AG08395 (cell line): ENCODE measurements around the gene KRT2.

Source experiments
- DNase-seq: peaks from one replicate; pipeline ENCODE4 v3.0.0; 2012; ENCODE audit warnings: mixed read lengths, low spot score

KRT2 gene

DNA sequence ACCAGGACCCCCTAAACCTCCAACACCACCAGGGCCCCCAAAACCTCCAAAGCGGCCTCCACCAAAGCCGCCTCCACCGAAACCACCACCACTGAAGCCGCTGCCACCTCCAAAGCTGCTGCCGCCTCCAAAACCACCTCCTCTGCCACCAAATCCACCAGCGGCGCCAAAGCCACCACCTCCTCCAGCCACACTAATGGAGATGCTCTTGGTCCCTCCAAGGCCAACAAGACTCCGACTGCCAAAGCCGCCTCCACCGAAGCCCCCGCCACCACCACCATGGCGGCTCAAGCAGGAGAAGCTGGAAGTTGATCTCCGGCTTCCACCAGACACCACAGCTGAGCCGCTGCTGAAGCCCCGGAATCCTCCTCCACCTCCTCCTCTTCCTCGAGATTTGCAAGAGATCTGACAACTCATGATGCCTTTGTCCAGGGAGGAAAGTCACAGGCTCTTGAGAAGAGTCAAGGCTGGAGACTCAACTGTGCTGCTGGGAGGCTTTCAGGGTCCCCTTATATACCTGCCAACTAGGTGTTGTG lies at the start of gene KRT2:
Gene KRT2 (minus strand): TSS at position 486 of the 536 bp plus-strand sequence. CDS start 69 bp downstream, at position 417.
- no peak for DNase-seq

DNA sequence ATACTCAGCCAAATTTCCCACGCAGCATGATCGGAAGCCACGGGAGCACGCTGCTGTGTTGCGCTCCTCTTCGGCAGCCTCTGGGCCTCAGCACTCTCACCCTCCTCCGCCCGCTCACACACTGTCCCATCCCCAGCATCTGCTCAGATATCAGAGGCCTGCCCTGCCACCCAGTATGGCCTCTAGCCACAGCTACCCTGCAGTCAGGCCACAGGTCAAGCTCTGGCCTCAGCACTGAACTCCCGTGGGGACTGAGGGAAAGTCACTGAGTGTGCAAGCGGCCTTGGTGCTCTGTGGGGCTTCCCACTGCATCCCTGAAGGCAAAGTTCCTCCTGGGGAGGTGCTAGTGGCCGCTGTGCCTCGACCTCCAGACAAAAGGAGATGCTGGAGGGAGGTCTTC lies 49.3 kb upstream of the KRT2 start:
- DNase-seq, result no peak

- no peak for DNase-seq
Measured at GRCh38 chr12:52699960-52700359, 47.9 kb upstream of the KRT2 start.

DNA sequence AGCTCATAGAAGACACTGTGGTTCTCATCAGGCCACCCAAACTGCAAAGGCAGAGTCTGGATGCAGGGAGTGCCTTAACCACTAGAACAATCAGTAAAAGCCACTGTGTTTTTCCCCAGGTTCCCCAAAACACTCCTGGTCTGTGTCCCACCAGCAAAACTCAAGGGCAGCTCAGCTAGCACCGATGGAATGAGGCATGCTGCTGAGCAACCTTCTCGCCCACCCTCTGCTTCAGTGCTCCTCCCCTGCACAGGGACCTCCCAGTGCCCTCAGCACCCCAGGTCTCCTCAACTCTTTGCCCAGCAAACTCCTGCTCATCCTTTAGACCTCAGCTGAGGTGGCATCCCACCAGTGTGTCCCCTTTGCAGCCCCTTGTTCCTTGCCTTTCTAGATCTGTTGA lies 47.4 kb upstream of the KRT2 start:
- DNase-seq, result no peak

DNA sequence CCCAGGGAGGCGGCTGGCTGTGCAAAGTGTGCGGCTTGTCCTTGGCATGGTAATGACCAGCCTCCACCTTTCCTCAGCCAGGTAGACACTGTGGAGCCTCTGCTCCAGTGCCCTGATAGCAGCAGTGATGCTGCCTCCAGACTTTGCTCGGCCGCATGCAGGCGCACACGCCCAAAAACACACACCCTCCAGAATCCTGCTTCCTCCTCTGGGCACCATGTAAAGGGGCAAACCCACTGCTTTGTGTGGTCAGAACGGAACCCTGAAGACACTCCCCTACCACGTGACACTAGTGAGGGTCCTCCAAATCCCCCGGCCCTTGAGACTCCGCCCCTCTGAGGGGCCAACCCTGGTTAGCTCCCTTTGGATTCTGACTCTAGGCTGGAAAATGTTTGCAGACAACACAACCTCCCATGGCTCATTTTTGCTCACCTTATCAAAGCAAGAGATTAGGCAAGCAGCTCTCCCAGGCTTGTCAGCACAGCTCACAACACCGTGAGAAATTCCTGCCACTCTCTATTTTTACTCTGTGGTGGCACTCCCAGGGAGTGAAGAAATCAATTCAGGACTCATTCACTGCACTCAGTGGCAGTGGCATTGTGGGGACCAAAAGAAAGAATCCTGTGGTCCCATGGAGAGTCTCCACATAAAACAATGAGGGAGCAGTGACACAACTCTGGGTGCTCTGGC lies 46.8 kb upstream of the KRT2 start:
- DNase-seq, result no peak

GRCh38 chr12:52697058-52697582 lies 45.1 kb upstream of the KRT2 start:
- no peak for DNase-seq

- DNase-seq, result no peak
Measured at GRCh38 chr12:52696588-52696987, 44.6 kb upstream of the KRT2 start.

GRCh38 chr12:52695039-52695438 lies 43.0 kb upstream of the KRT2 start:
- no peak for DNase-seq

DNA sequence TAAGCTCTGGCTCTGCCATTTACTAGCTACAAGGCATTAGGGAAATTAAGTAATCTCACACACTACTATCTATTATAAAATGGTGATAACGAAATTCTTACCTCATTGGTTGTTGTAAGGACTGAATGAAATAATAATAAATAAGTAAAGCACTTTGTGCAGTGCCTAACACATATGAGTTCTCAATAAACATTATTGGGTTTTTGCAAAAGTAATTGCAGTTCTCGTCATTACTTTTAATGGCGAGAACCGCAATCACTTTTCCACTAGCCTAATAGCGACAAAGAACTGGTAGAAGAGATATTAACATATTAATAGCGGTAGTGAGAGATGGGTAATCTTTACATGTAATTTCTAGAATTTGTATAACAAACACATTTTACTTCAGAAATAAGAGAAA lies 42.1 kb upstream of the KRT2 start:
- DNase-seq, result no peak

GRCh38 chr12:52693261-52693660 lies 41.2 kb upstream of the KRT2 start:
- no peak for DNase-seq

- DNase-seq, result no peak
Measured at GRCh38 chr12:52692254-52692653, 40.2 kb upstream of the KRT2 start.

DNA sequence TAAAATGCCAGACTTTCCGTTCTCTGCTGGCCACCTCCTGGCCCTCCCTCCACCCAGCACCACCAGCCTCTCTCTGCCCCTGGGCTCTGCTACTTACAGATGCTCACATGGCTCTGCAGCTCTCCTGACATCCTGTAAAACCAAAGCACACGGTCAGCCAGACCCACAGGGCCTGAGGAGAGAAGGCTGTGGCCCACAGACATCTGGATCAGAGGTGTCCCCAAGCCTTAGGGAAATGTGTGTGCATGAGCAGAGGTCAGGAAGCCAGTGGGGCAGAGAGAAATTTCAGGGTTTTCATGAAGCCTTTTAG lies 39.8 kb upstream of the KRT2 start:
- no peak for DNase-seq

DNA sequence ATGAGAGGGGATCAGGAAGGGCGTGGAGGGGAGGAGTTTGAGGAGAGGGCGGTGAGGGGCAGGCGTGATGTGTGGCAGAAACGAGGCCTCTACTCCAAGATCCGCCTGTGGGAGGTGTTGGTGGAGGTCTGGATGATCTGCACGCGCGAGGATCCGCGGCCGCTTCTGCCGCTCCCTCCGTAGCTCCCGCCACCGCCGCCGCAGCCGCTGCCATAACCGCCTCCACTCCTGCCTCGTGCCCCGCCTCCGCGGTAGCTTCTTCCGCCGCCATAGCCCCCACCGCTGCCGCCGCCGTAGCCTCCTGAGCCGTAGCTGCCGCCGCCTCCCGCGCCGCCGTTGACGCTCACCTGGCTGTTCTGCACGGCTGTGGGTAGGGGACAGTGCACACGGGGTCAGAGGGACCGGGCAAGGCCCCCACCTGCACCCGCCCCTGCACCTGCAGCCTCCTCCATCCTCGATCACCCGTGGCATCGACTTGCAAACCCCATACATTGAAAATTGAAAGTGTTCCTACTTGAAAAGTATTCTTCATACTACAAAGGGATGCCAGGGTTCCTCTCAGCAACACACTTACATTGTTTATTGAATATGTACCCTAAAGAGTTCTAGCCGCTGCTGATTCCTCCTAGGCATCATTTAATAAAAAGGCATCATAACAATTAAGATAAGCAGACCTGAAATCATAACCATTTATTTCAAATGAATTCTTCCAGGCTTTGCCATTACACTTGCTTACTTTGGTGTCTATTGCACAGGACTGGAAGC lies 39.2 kb upstream of the KRT2 start:
- no peak for DNase-seq

DNA sequence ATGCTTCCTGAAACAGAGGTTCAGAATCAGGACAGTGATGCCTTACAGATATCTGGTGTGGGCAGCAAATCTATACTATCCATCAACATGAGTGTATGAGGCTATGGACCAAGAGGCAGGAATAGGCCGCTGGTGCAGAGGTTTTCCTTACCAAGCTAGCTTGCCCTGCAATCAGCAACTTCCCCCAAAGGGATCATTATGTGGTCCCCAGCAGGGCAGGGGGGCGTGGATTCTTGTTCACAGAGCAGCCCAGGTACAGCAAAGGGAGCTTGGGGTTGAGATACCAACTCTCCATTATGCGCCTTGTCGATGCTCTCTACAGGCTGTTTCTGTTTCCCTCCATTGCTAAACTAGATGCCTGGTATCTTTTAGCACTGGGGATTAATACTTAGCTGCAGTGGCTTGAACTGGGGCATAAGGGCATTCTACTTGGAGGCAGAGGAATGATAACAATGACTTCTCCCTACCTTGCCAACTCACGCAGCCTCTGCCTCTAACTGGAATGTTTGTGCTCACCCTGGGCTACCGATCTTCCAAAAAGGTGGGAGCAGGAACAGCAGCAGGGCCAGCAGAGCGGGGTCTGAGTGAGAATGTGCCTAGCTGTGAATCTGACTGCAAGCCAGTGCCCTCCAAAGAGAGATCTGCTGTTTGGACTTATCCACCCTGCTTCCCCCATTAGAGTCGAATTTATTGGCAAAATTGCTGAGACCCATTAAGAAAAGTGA lies 38.5 kb upstream of the KRT2 start:
- DNase-seq, result no peak

DNA sequence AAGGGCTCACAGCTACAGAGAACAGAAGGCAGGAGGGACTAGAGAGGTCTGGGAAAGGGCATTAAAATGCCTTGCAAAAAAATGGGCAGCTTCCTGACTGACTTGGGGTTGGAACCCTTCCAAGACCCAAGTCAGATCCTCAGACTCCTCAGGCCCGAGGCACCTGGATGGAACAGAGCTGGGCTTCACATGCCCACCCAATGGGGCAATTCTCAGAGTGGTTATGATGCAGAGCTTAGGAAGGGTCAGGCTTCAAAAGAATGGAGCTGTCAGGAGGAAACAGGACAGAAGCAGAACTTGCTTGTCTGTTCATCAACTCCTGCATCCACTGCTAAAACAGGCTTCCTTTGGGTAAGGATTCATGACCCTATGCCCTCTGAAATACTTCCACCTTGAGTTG lies 37.9 kb upstream of the KRT2 start:
- DNase-seq, result no peak

GRCh38 chr12:52689239-52689638 lies 37.2 kb upstream of the KRT2 start:
- no peak for DNase-seq

GRCh38 chr12:52688481-52688880 lies 36.5 kb upstream of the KRT2 start:
- DNase-seq, result no peak

GRCh38 chr12:52687497-52688385 lies 35.7 kb upstream of the KRT2 start:
- no peak for DNase-seq

DNA sequence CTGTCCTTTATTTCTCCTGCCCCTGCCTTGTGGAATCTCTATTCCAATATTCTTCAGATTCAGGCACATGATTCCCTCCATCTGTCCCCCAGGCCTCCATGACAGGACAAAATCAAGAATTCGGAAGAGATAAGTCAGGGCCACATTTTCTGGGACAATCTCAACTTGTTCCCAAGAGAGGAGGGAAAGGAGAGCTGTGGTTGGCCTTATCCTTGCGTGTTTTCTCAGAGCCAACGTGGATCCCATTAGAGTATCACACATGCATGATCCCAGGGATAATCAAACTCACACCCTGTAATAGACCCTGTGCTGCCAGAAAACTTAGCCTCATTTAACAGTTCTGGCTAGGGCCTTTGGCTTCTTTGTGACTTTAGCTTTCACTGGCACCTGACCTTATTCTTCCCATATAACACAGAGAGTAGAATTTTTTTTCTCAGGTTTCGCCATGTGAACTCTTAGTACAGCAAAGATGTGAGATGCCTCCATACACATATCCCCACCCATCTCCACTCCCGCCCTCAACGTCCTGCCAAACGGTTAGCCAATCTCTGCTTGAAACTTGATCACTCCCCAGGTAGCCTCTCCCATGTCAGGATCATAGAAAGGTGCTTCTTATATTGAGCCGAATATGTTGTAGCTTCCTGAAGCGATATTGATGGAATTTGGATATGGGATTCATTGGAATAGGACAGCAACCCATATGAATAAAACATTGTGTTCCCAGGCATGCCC lies 34.9 kb upstream of the KRT2 start:
- DNase-seq, result no peak

DNA sequence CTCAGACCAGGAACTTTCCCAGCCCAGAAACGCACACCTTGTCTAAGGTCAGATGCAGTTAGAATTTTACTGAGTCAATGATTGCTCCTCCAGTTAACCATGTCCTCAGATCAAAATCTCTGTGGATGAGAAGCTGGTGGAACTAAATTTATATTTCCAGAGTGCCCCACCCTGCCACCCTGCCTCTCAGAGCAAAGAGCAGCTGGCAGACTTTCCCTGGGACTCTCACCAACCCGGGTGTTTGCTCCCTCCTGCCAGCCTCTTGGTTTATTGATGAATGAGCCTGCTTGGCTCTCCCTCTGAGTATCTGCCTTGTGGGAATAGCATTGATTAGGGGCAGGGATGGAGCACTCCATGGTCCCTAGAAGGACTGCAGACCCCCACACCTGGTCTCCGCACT lies 34.1 kb upstream of the KRT2 start:
- DNase-seq, result no peak

GRCh38 chr12:52685406-52685890 lies 33.4 kb upstream of the KRT2 start:
- no peak for DNase-seq
